ENCODE results near the gene ADARB2.
"Not testable (repeated sequence)": the region's sequence is repeated elsewhere in the genome, so short reads cannot be mapped to it uniquely, and the experiment has no call there.

ADARB2 gene

GRCh38 chr10:1367938-1368841 lies 369.1 kb downstream of the ADARB2 start:
- no peak for DNase-seq (ENCODE audit: low spot score)

- DNase-seq (ENCODE audit: low spot score) = no peak
These were observed 370.4 kb downstream of the ADARB2 start for GRCh38 chr10:1366811-1367425.

GRCh38 chr10:1366322-1366691 lies 371.0 kb downstream of the ADARB2 start:
- DNase-seq (ENCODE audit: low spot score) = no peak

GRCh38 chr10:1365540-1366321 lies 371.6 kb downstream of the ADARB2 start:
- DNase-seq (ENCODE audit: low spot score) = no peak

GRCh38 chr10:1364151-1364910 lies 373.0 kb downstream of the ADARB2 start:
- DNase-seq (ENCODE audit: low spot score) = no peak

- DNase-seq (ENCODE audit: low spot score) = no peak
These were observed 373.7 kb downstream of the ADARB2 start for GRCh38 chr10:1363446-1364121.

GRCh38 chr10:1362589-1363445 lies 374.5 kb downstream of the ADARB2 start:
- no peak for DNase-seq (ENCODE audit: low spot score)

GRCh38 chr10:1361411-1362105 lies 375.8 kb downstream of the ADARB2 start:
- no peak for DNase-seq (ENCODE audit: low spot score)

GRCh38 chr10:1360558-1361164 lies 376.7 kb downstream of the ADARB2 start:
- DNase-seq (ENCODE audit: low spot score) = no peak

- DNase-seq (ENCODE audit: low spot score) = no peak
These were observed 377.2 kb downstream of the ADARB2 start for GRCh38 chr10:1360011-1360557.

GRCh38 chr10:1359626-1359955 lies 377.7 kb downstream of the ADARB2 start:
- DNase-seq (ENCODE audit: low spot score) = no peak

GRCh38 chr10:1358860-1359625 lies 378.3 kb downstream of the ADARB2 start:
- DNase-seq (ENCODE audit: low spot score) = no peak

- DNase-seq (ENCODE audit: low spot score) = no peak
These were observed 379.2 kb downstream of the ADARB2 start for GRCh38 chr10:1358147-1358546.

- DNase-seq (ENCODE audit: low spot score) = no peak
These were observed 381.0 kb downstream of the ADARB2 start for GRCh38 chr10:1356349-1356748.

GRCh38 chr10:1354809-1355710 lies 382.3 kb downstream of the ADARB2 start:
- no peak for DNase-seq (ENCODE audit: low spot score)

GRCh38 chr10:1352296-1352695 lies 385.0 kb downstream of the ADARB2 start:
- DNase-seq (ENCODE audit: low spot score) = not testable (repeated sequence)

- DNase-seq (ENCODE audit: low spot score) = no peak
These were observed 388.6 kb downstream of the ADARB2 start for GRCh38 chr10:1348773-1349050.

Data from HuH-7.5 (cell line).